ENCODE results near the gene PCSK9.
A peak's percentile ranks its signal among the peaks of the same experiment; 100 is the strongest.
"Not testable (repeated sequence)": the region's sequence is repeated elsewhere in the genome, so short reads cannot be mapped to it uniquely, and the experiment has no call there.

Gene PCSK9

GRCh38 chr1:55078470-55078869, 39.1 kb downstream of the PCSK9 start:
- no peak for FAIRE-seq

GRCh38 chr1:55079651-55080050, 40.3 kb downstream of the PCSK9 start:
- DNase-seq (ENCODE audit: low spot score) (no peak), FAIRE-seq (peak; percentile 9)

More at GRCh38 chr1:55078470-55078869, 39.1 kb downstream of the PCSK9 start:
- DNase-seq (ENCODE audit: low spot score): no peak

GRCh38 chr1:55081188-55081904, 42.0 kb downstream of the PCSK9 start:
- DNase-seq (ENCODE audit: low spot score): peak; percentile 64
- no peak for FAIRE-seq

GRCh38 chr1:55081905-55082296, 42.6 kb downstream of the PCSK9 start:
- DNase-seq (ENCODE audit: low spot score) (no peak), FAIRE-seq (no peak)

- DNase-seq (ENCODE audit: low spot score) (no peak), FAIRE-seq (no peak)
These were observed 44.9 kb downstream of the PCSK9 start for GRCh38 chr1:55084257-55084656.

GRCh38 chr1:55087439-55087838, 48.1 kb downstream of the PCSK9 start:
- FAIRE-seq: no peak
- DNase-seq (ENCODE audit: low spot score): no peak

GRCh38 chr1:55088413-55088812, 49.1 kb downstream of the PCSK9 start:
- DNase-seq (ENCODE audit: low spot score): no peak
- no peak for FAIRE-seq

- DNase-seq (ENCODE audit: low spot score) (no peak), FAIRE-seq (no peak)
These were observed 50.3 kb downstream of the PCSK9 start for GRCh38 chr1:55089683-55090082.

- no peak for FAIRE-seq
- DNase-seq (ENCODE audit: low spot score): no peak
These were observed 53.1 kb downstream of the PCSK9 start for GRCh38 chr1:55092475-55092874.

GRCh38 chr1:55095095-55095494, 55.7 kb downstream of the PCSK9 start:
- no peak for DNase-seq (ENCODE audit: low spot score)
- no peak for FAIRE-seq

- no peak for FAIRE-seq
- no peak for DNase-seq (ENCODE audit: low spot score)
These were observed 64.5 kb downstream of the PCSK9 start for GRCh38 chr1:55103891-55104290.

GRCh38 chr1:55107101-55107500, 67.8 kb downstream of the PCSK9 start:
- no peak for FAIRE-seq

GRCh38 chr1:55109005-55109404, 69.7 kb downstream of the PCSK9 start:
- FAIRE-seq; DNase-seq (ENCODE audit: low spot score): not testable (repeated sequence)

More at GRCh38 chr1:55107101-55107500, 67.8 kb downstream of the PCSK9 start:
- no peak for DNase-seq (ENCODE audit: low spot score)

All from urothelium cell line (cell line).